Activated naive CD4-positive, alpha-beta T cell treated with anti-CD3 and anti-CD28 coated beads, Interleukin-2, amount 10 ng/mL, durations not matched to agents 7 days and 5 days (primary cell): Measurements from ENCODE around the gene USP34.
A peak's percentile ranks its signal among the peaks of the same experiment; 100 is the strongest.

Source experiments
- CTCF ChIA-PET: fragments of 350-600 bp; sonication (Branson Sonifier 250); formaldehyde crosslinking; loops from one replicate; lab custom pipeline; 2021; ENCODE audit warnings: antibody characterized with exemption; lab: Charles Lee
- DNase-seq: peaks from one replicate; pipeline ENCODE4 v3.0.0-alpha.2; 2020
- H3K27ac Mint-ChIP-seq: one replicate; pipeline ENCODE4 v1.8.0; 2021; ENCODE audit warnings: mild to moderate bottlenecking, moderate library complexity, mixed read lengths
- H3K27me3 Mint-ChIP-seq: one replicate; pipeline ENCODE4 v1.8.0; 2021; ENCODE audit warnings: mild to moderate bottlenecking, mixed read lengths
- H3K36me3 Mint-ChIP-seq: one replicate; pipeline ENCODE4 v1.8.0; 2021; ENCODE audit warnings: mixed read lengths
- H3K4me1 Mint-ChIP-seq: one replicate; pipeline ENCODE4 v1.8.0; 2021; ENCODE audit warnings: mixed read lengths
- H3K4me3 Mint-ChIP-seq: one replicate; pipeline ENCODE4 v1.8.0; 2021; ENCODE audit warnings: mild to moderate bottlenecking, moderate library complexity, mixed read lengths
- H3K9me3 Mint-ChIP-seq: one replicate; pipeline ENCODE4 v1.8.0; 2021; ENCODE audit warnings: mixed read lengths

Gene USP34

GRCh38 chr2:61328707-61329251, 142.1 kb downstream of the USP34 start:
- Mint-ChIP-seq H3K27ac (peak overlapping the region; percentile 58), H3K9me3 (no peaks in the 10 kb centered on the region), H3K27me3 (no peaks in the 10 kb centered on the region), H3K4me3 (no peak overlapping the region), H3K36me3 (peaks cover 35% of the 10 kb centered on the region), H3K4me1 (peaks cover 24% of the 10 kb centered on the region)
- no peak for DNase-seq
- CTCF ChIA-PET = interaction anchor here (0.6 kb wide), 1 partner anchor 523 kb away, joined by 3 read pairs; no protein-coding TSS in a partner anchor

- H3K4me3 Mint-ChIP-seq = no peak overlapping the region
- peaks cover 24% of the 10 kb centered on the region for H3K4me1 Mint-ChIP-seq
- CTCF ChIA-PET = no interaction called here
- peaks cover 31% of the 10 kb centered on the region for H3K36me3 Mint-ChIP-seq
- H3K27me3 Mint-ChIP-seq = no peaks in the 10 kb centered on the region
- no peak for DNase-seq
- no peaks in the 10 kb centered on the region for H3K9me3 Mint-ChIP-seq
- peak overlapping the region; percentile 83 for H3K27ac Mint-ChIP-seq
Measured at GRCh38 chr2:61327173-61327572, 143.7 kb downstream of the USP34 start.

- H3K9me3 Mint-ChIP-seq = no peaks in the 10 kb centered on the region
- no peak for DNase-seq
- H3K27ac Mint-ChIP-seq = no peak overlapping the region
- H3K4me3 Mint-ChIP-seq = no peak overlapping the region
- peaks cover 33% of the 10 kb centered on the region for H3K36me3 Mint-ChIP-seq
- H3K27me3 Mint-ChIP-seq = no peaks in the 10 kb centered on the region
- peaks cover 24% of the 10 kb centered on the region for H3K4me1 Mint-ChIP-seq
- CTCF ChIA-PET = no interaction called here
Measured at GRCh38 chr2:61326423-61326822, 144.5 kb downstream of the USP34 start.

- peaks cover 19% of the 10 kb centered on the region for H3K36me3 Mint-ChIP-seq
- no peaks in the 10 kb centered on the region for H3K9me3 Mint-ChIP-seq
- H3K27me3 Mint-ChIP-seq = no peaks in the 10 kb centered on the region
- no peak overlapping the region for H3K27ac Mint-ChIP-seq
- no peak overlapping the region for H3K4me3 Mint-ChIP-seq
- CTCF ChIA-PET = interaction anchor here (0.6 kb wide), 1 partner anchor 53 kb away, joined by 3 read pairs; no protein-coding TSS in a partner anchor
- no peaks in the 10 kb centered on the region for H3K4me1 Mint-ChIP-seq
- no peak for DNase-seq
Measured at GRCh38 chr2:61320181-61320580, 150.7 kb downstream of the USP34 start.

- Mint-ChIP-seq H3K27ac (no peak overlapping the region), H3K4me1 (no peaks in the 10 kb centered on the region), H3K9me3 (no peaks in the 10 kb centered on the region), H3K36me3 (peaks cover 14% of the 10 kb centered on the region), H3K4me3 (no peak overlapping the region), H3K27me3 (no peaks in the 10 kb centered on the region)
- CTCF ChIA-PET = interaction anchor here (0.7 kb wide), 1 partner anchor 17 kb away, joined by 3 read pairs; no protein-coding TSS in a partner anchor
- DNase-seq = no peak
Measured at GRCh38 chr2:61318553-61318952, 152.3 kb downstream of the USP34 start.

GRCh38 chr2:61295981-61296380, 174.9 kb downstream of the USP34 start:
- CTCF ChIA-PET = no interaction called here
- Mint-ChIP-seq H3K4me3 (no peak overlapping the region), H3K9me3 (no peaks in the 10 kb centered on the region), H3K4me1 (peaks cover under 1% of the 10 kb centered on the region), H3K27me3 (no peaks in the 10 kb centered on the region), H3K36me3 (peaks cover 47% of the 10 kb centered on the region), H3K27ac (no peak overlapping the region)
- no peak for DNase-seq

- no peak overlapping the region for H3K27ac Mint-ChIP-seq
- H3K4me3 Mint-ChIP-seq = no peak overlapping the region
- peaks cover 45% of the 10 kb centered on the region for H3K36me3 Mint-ChIP-seq
- CTCF ChIA-PET = no interaction called here
- no peaks in the 10 kb centered on the region for H3K27me3 Mint-ChIP-seq
- H3K9me3 Mint-ChIP-seq = no peaks in the 10 kb centered on the region
- H3K4me1 Mint-ChIP-seq = peaks cover 4% of the 10 kb centered on the region
- no peak for DNase-seq
Measured at GRCh38 chr2:61291851-61292575, 178.9 kb downstream of the USP34 start.

- Mint-ChIP-seq H3K4me3 (no peak overlapping the region), H3K36me3 (peaks cover 31% of the 10 kb centered on the region), H3K27me3 (no peaks in the 10 kb centered on the region), H3K9me3 (no peaks in the 10 kb centered on the region), H3K4me1 (peaks cover 4% of the 10 kb centered on the region), H3K27ac (peak overlapping the region; percentile 11)
- DNase-seq = no peak
- CTCF ChIA-PET = no interaction called here
Measured at GRCh38 chr2:61288070-61288841, 182.6 kb downstream of the USP34 start.

- CTCF ChIA-PET = no interaction called here
- H3K4me1 Mint-ChIP-seq = peaks cover 4% of the 10 kb centered on the region
- no peaks in the 10 kb centered on the region for H3K9me3 Mint-ChIP-seq
- DNase-seq = no peak
- no peaks in the 10 kb centered on the region for H3K27me3 Mint-ChIP-seq
- H3K27ac Mint-ChIP-seq = no peak overlapping the region
- no peak overlapping the region for H3K4me3 Mint-ChIP-seq
- peaks cover 33% of the 10 kb centered on the region for H3K36me3 Mint-ChIP-seq
Measured at GRCh38 chr2:61287254-61287653, 183.6 kb downstream of the USP34 start.

GRCh38 chr2:61283443-61284160, 187.3 kb downstream of the USP34 start:
- Mint-ChIP-seq H3K4me1 (no peaks in the 10 kb centered on the region), H3K4me3 (no peak overlapping the region)

GRCh38 chr2:61282104-61282590, 188.7 kb downstream of the USP34 start:
- DNase-seq = no peak
- no peaks in the 10 kb centered on the region for H3K27me3 Mint-ChIP-seq
- H3K4me3 Mint-ChIP-seq = no peak overlapping the region
- H3K9me3 Mint-ChIP-seq = no peaks in the 10 kb centered on the region
- CTCF ChIA-PET = no interaction called here
- no peak overlapping the region for H3K27ac Mint-ChIP-seq
- no peaks in the 10 kb centered on the region for H3K4me1 Mint-ChIP-seq
- peaks cover 28% of the 10 kb centered on the region for H3K36me3 Mint-ChIP-seq

More at GRCh38 chr2:61283443-61284160, 187.3 kb downstream of the USP34 start:
- Mint-ChIP-seq H3K27me3 (no peaks in the 10 kb centered on the region), H3K9me3 (no peaks in the 10 kb centered on the region), H3K27ac (no peak overlapping the region), H3K36me3 (peaks cover 25% of the 10 kb centered on the region)
- DNase-seq = no peak
- CTCF ChIA-PET = no interaction called here

GRCh38 chr2:61281321-61281720, 189.6 kb downstream of the USP34 start:
- Mint-ChIP-seq H3K9me3 (no peaks in the 10 kb centered on the region), H3K36me3 (peaks cover 30% of the 10 kb centered on the region), H3K4me3 (no peak overlapping the region), H3K27me3 (no peaks in the 10 kb centered on the region), H3K4me1 (no peaks in the 10 kb centered on the region), H3K27ac (no peak overlapping the region)
- CTCF ChIA-PET = no interaction called here
- no peak for DNase-seq

GRCh38 chr2:61277756-61278155, 193.1 kb downstream of the USP34 start:
- DNase-seq = no peak
- H3K36me3 Mint-ChIP-seq = peaks cover 33% of the 10 kb centered on the region
- H3K9me3 Mint-ChIP-seq = no peaks in the 10 kb centered on the region
- CTCF ChIA-PET = no interaction called here
- peak overlapping the region; percentile 13 for H3K27ac Mint-ChIP-seq
- H3K27me3 Mint-ChIP-seq = no peaks in the 10 kb centered on the region
- no peak overlapping the region for H3K4me3 Mint-ChIP-seq
- no peaks in the 10 kb centered on the region for H3K4me1 Mint-ChIP-seq
